Heart left ventricle (tissue), 16 donors: ENCODE results near the gene KCNJ4. TPM values are rescaled to one million over a fixed set of nuclear protein-coding genes. Genes with fewer than 3 reads are reported as not detected.

Source experiments
- ATAC-seq, 4 donors: fragments of 200-7000 bp; cut with Tn5 transposase; one replicate each; pipeline ENCODE4 v1.9.1; 2020 to 2022; ENCODE audit warnings: moderate library complexity in 4 of 4, mild to moderate bottlenecking in 3 of 4, moderate number of reproducible peaks in 1 of 4
- DNase-seq, 5 donors: peaks; one replicate each; pipeline ENCODE4 v3.0.0-alpha.2; 2020
- H3K27ac ChIP-seq, 12 donors: fragments of 200-600 bp; sonication (generic) in 4 of 12; one replicate each; pipeline versions ENCODE4 v1.5.0 to v1.8.0; 2016 to 2022; ENCODE audit warnings: mild to moderate bottlenecking in 2 of 12
- H3K27me3 ChIP-seq, 9 donors: fragments of 200-600 bp; sonication (generic) in 2 of 9; one replicate each; pipeline versions ENCODE4 v1.5.1 to v1.8.0; 2016 to 2022; ENCODE audit warnings: mild to moderate bottlenecking in 3 of 9
- H3K36me3 ChIP-seq, 9 donors: fragments of 200-600 bp; sonication (generic) in 2 of 9; one replicate each; pipeline versions ENCODE4 v1.5.0 to v1.8.0; 2018 to 2022; ENCODE audit warnings: mild to moderate bottlenecking in 2 of 9
- H3K4me1 ChIP-seq, 12 donors: fragments of 200-600 bp; sonication (generic) in 4 of 12; one replicate each; pipeline versions ENCODE4 v1.5.0 to v1.8.0; 2016 to 2022; ENCODE audit warnings: mild to moderate bottlenecking in 3 of 12
- H3K4me3 ChIP-seq, 12 donors: fragments of 200-600 bp; sonication (generic) in 4 of 12; one replicate each; pipeline versions ENCODE4 v1.5.0 to v1.8.0; 2017 to 2022; ENCODE audit warnings: mild to moderate bottlenecking in 9 of 12, moderate library complexity in 4 of 12
- H3K9me3 ChIP-seq, 12 donors: fragments of 200-600 bp; sonication (generic) in 4 of 12; one replicate each; pipeline versions ENCODE4 v1.5.0 to v1.8.0; 2016 to 2022; ENCODE audit warnings: mild to moderate bottlenecking in 1 of 12
- POLR2A ChIP-seq, 2 donors: fragments of 450-650 bp; IDR thresholded peaks; one replicate each; pipeline ENCODE4 v1.6.1; 2017; ENCODE audit warnings: antibody characterized with exemption in 2 of 2, mild to moderate bottlenecking in 2 of 2, moderate library complexity in 2 of 2
- WGBS, 4 donors: extraction: QIAGEN DNeasy Blood & Tissue Kit in 2 of 4; methylation state at CpG; one replicate each; pipeline versions ENCODE4 v1.1.5 to v1.1.7; 2013 to 2018; 5-methylcytosine and 5-hydroxymethylcytosine counted together
- intact Hi-C, 10 donors: fragments of 100-400 bp; cut with DNase I; formaldehyde crosslinking; loops; one replicate each; pipeline versions ENCODE4 v1.11.1 to v1.14.2; 2022
- polyA plus RNA-seq, 2 donors: library from polyadenylated mRNA; stranded (reverse); fragments of 200-250 nt; gene quantifications; one replicate each; pipeline ENCODE4 v1.2.3, GENCODE V29; 2013
- total RNA-seq, 9 donors: library from RNA; depleted of rRNA in 2 of 9; stranded (reverse); fragments of >200 nt in 2 of 9; fragmentation: NEBNext Ultra II Directional in 3 of 9; extraction: Animal tissue kit (Norgen Biotek cat#: 25700) in 3 of 9; gene quantifications; one replicate each; pipeline versions ENCODE4 v1.1.0 to v1.2.4, GENCODE V29; 2016 to 2023
- TF ChIP-seq, protein P1 (sequence below), 12 donors: fragments of 200-600 bp; sonication (generic) in 4 of 12; IDR thresholded peaks; one replicate each; pipeline versions ENCODE4 v1.5.0 to v1.8.0; 2018 to 2022; ENCODE audit warnings: antibody characterized with exemption in 12 of 12, mild to moderate bottlenecking in 5 of 12
- donor health status: ischemic (EF 13 %, LVEDD 7.1; RV severe dilation, severe dysfunction).
- donor health status: healthy with polysubstance abuse.
- donor health status: DM: no; HTN: yes; CAD: no.
- donor health status: DM: no; HTN: no; CAD: no.
- donor health status: ischemic (EF 25% LVEDD 6.9; RV normal size, moderate dysfunction).
- donor health status: ischemic (EF 25% LVEDD 5.7; RV mildly dilated, moderate dysfunction).
- donor health status: healthy.
- donor health status: DM: yes; HTN: yes; CAD: no.
- donor health status: ischemic (EF 35%, LVEDD 5.7; RV mildly dilated, moderate dysfunction).
- donor health status: nonischemic (EF 11% LVEDD 7.7; RV severe dilation, severe dysfunction).
- donor health status: DM: yes; HTN: yes; CAD: no.
- donor health status: PGD.
- donor health status: ischemic (EF 29% LVEDD 5.4; RV normal size, mild dysfunction).
- donor health status: nonischemic (EF 23%, LVEDD 6.1; RV moderate dilation, normal function).

Gene KCNJ4
- total and polyA plus RNA-seq, 11 donors = 14.5 to 85.5 (median 39.7) TPM

DNA sequence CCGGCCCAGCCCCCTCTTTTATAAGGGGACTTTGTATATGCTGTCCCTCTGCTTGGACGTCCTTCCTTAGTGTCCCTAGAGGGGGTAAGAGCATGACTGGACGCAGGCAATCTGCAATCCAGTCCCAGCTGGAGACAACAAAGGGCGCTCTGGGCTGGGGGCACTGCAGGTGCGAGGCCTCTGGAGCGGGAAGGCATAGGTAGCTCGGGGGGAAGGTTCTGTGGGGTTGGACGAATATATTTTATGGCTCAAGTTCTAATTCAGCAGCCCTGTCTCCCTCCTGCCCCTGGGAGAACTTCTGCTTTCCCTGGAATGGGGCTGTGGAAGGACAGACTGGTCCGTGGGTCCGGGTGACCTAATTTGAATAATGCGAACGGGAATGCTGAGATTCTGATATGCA is 40.0 kb downstream of the KCNJ4 start:
- peak overlapping the region; percentile 31 to 89 (median 82) for H3K27ac ChIP-seq
- intact Hi-C loops = loop anchor here in 5 of 10 donors (2.0 to 10.0 kb wide), 6 partner anchors 37 to 160 kb away; partner anchors contain the start of genes DMC1 (in 2 of the 5), DDX17 (in 1 of the 5) and KCNJ4 (in 1 of the 5)
- no peak for TF ChIP-seq POLR2A (IDR thresholded peaks at IDR 0.05)
- TF ChIP-seq, protein P1, sequence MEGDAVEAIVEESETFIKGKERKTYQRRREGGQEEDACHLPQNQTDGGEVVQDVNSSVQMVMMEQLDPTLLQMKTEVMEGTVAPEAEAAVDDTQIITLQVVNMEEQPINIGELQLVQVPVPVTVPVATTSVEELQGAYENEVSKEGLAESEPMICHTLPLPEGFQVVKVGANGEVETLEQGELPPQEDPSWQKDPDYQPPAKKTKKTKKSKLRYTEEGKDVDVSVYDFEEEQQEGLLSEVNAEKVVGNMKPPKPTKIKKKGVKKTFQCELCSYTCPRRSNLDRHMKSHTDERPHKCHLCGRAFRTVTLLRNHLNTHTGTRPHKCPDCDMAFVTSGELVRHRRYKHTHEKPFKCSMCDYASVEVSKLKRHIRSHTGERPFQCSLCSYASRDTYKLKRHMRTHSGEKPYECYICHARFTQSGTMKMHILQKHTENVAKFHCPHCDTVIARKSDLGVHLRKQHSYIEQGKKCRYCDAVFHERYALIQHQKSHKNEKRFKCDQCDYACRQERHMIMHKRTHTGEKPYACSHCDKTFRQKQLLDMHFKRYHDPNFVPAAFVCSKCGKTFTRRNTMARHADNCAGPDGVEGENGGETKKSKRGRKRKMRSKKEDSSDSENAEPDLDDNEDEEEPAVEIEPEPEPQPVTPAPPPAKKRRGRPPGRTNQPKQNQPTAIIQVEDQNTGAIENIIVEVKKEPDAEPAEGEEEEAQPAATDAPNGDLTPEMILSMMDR (IDR thresholded peaks at IDR 0.05) = peak in 1 of 12 donors; percentile 8

DNA sequence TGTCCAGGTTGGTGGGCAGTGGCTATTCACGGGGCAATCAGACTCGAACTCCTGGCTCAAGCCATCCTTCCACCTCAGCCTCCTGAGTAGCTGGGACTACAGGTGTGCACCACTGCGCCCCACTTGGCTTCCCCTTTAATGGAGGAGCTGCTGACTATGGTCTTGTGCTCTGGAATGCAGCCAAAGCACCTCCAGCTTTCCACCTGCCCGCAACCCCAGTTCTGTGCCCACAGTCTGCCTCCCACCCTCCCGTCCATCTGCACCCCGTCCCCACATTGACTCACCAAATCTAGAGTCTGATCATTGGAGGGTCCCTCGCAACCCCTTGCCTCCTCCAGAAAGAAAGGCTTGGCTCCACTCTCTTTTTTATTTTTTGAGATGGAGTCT is 41.0 kb downstream of the KCNJ4 start:
- intact Hi-C loops = loop anchor here in 8 of 10 donors (2.0 to 10.0 kb wide), 8 partner anchors 41 to 161 kb away; partner anchors contain the start of genes DMC1 (in 7 of the 8), DDX17 (in 2 of the 8) and KCNJ4 (in 1 of the 8)
- Histone ChIP-seq H3K27me3 (no peaks in the 10 kb centered on the region), H3K4me1 (peaks cover 0 to 32% (median 14%) of the 10 kb centered on the region in 12 donors), H3K36me3 (no peaks in the 10 kb centered on the region), H3K27ac (peak overlapping the region in 8 of 12 donors; percentile 45 to 89 (median 70)), H3K9me3 (no peaks in the 10 kb centered on the region), H3K4me3 (no peak overlapping the region)
- 89 to 96% (median 94%) methylated on average over 7 of the region's 7 CpGs for WGBS, 4 donors
- TF ChIP-seq, protein P1 (IDR thresholded peaks at IDR 0.05) = no peak
- TF ChIP-seq POLR2A (IDR thresholded peaks at IDR 0.05) = no peak
- DNase-seq = no peak
- ATAC-seq = no peak

More for the DNA sequence above, 40.0 kb downstream of the KCNJ4 start:
- WGBS, 4 donors = 55 to 72% (median 60%) methylated on average over 12 of the region's 12 CpGs
- no peaks in the 10 kb centered on the region for H3K27me3 ChIP-seq
- H3K9me3 ChIP-seq = no peaks in the 10 kb centered on the region
- H3K36me3 ChIP-seq = no peaks in the 10 kb centered on the region
- ATAC-seq = peak in 3 of 4 donors; percentile 2 to 38 (median 5)
- no peak overlapping the region for H3K4me3 ChIP-seq
- peaks cover 0 to 37% (median 14%) of the 10 kb centered on the region in 12 donors for H3K4me1 ChIP-seq
- DNase-seq = peak in 2 of 5 donors; percentile 4 to 20

DNA sequence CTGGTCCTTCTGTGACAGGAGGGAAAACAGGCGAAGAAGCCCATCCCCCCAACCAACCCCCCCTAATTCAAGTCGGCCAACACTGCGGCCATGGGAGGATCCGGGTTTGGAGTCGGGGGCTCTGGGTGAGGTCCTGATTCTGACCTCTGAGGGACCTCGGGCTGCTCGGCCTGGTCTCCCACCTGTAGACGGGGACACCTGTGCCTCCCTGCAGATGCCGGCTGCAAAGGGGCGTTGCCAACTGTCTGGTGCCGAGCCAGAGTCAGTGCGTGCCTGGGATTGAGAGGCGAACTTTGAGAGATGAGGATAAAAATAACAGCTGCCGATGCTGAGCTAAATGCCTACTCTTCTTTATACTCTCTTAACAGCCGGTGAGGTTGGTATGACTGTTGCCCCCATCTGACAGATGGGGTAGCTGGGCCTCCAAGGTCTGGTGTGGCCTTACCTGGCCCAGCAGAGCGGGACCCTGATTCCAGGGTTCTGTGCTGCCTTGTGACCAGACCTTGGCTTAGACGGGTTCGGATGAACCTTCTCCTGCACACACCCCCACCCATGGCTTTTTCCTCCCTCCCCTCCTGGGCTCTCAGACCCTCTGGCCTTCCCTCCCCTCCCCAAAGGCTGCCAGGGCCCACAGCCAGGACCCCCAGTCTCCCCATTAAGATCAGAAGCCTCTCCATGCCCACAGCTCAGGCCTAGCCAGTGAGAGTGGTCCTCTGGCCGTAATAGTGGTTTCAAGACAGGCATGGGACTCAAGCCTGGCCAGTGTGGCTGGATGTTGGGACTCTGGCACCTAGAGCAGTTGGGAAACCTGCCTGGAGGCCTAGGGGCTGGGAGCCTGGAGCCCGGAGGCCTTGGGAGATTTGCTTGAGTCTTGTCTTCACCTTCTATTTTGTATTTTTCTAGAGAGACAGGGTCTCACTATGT is 41.7 kb downstream of the KCNJ4 start:
- Histone ChIP-seq H3K27ac (peak overlapping the region in 10 of 12 donors; percentile 24 to 89 (median 70)), H3K36me3 (no peaks in the 10 kb centered on the region), H3K27me3 (no peaks in the 10 kb centered on the region), H3K4me1 (peaks cover 0 to 32% (median 14%) of the 10 kb centered on the region in 12 donors), H3K4me3 (peak overlapping the region in 11 of 12 donors; percentile 14 to 48 (median 32)), H3K9me3 (no peaks in the 10 kb centered on the region)
- DNase-seq (peak in 4 of 5 donors; percentile 54 to 65 (median 62)), ATAC-seq (peak in 3 of 4 donors; percentile 41 to 59 (median 57))
- TF ChIP-seq, protein P1 (IDR thresholded peaks at IDR 0.05) = no peak
- TF ChIP-seq POLR2A (IDR thresholded peaks at IDR 0.05) = no peak
- 33 to 42% (median 39%) methylated on average over 14 to 20 of the region's 20 CpGs for WGBS, 4 donors
- intact Hi-C loops = loop anchor here in 8 of 10 donors (2.0 to 10.0 kb wide), 8 partner anchors 41 to 161 kb away; partner anchors contain the start of genes DMC1 (in 7 of the 8), DDX17 (in 2 of the 8) and KCNJ4 (in 1 of the 8)
